ENCODE results near the gene PAOX. TPM values are rescaled to one million over a fixed set of nuclear protein-coding genes. Genes with fewer than 3 reads are reported as not detected.
A peak's percentile ranks its signal among the peaks of the same experiment; 100 is the strongest.

The PAOX gene
- total and polyA plus RNA-seq, 2 of the 4 experiments (the other 2 are of a cell fraction) = 3.8 to 4.5 TPM

GRCh38 chr10:133377818-133378250 is 1.2 kb upstream of the PAOX start:
- ATAC-seq (ENCODE audit: low read depth) (peak; percentile 0; the same call in 1 of the 2 replicates), DNase-seq (no peak)
- H2BK20ac ChIP-seq (ENCODE audit: low read depth, low read length) = no peak overlapping the region
- H3K79me1 ChIP-seq (ENCODE audit: low read depth in 1 of 2, low read length in 2 of 2) = peaks cover 0 to 10% of the 10 kb centered on the region in 2 experiments; a peak in 3 of 4 replicates
- ChIA-PET CTCF (interaction anchor here (0.7 to 0.8 kb wide), 2 partner anchors 15 to 48 kb away, joined by 3 to 4 read pairs; no protein-coding TSS in a partner anchor), POLR2A (ENCODE audit: unreplicated experiment) (no interaction called here)
- H3K9me3 ChIP-seq (ENCODE audit: control insufficient read depth, insufficient read depth, low read length) = no peaks in the 10 kb centered on the region
- no peak overlapping the region; the same call in none of the 2 replicates for H3K23ac ChIP-seq (ENCODE audit: low read depth, low read length)
- peaks cover 2% of the 10 kb centered on the region for H3K36me3 ChIP-seq (ENCODE audit: control insufficient read depth, insufficient read depth, low read length)
- BruUV-seq (replicated peaks) = no TSS peak
- H4K20me1 ChIP-seq (ENCODE audit: insufficient read depth, low read length) = no peaks in the 10 kb centered on the region
- dilution Hi-C loops (cut with HindIII; ENCODE audit: low sequenced_read_pairs, unreplicated experiment) = no loop called here
- peak overlapping the region; percentile 73 for H3K9ac ChIP-seq (ENCODE audit: low read depth, low read length)
- peak overlapping the region; percentile 5; the same call in 1 of the 2 replicates for H3K14ac ChIP-seq (replicated peaks; ENCODE audit: low read depth, low read length)
- peak overlapping the region; percentile 37; the same call in 1 of the 2 replicates for H4K91ac ChIP-seq (ENCODE audit: insufficient read depth, low read depth, low read length)
- H3K56ac ChIP-seq (ENCODE audit: extremely low read depth, insufficient read depth, low read length) = peak overlapping the region; percentile 35; the same call in 1 of the 2 replicates
- H3K4me1 ChIP-seq (ENCODE audit: control insufficient read depth, insufficient read depth, low read length) = peaks cover 5% of the 10 kb centered on the region
- H3K27ac ChIP-seq (ENCODE audit: insufficient read depth, low read length) = peak overlapping the region; percentile 33; the same call in 1 of the 2 replicates
- no peak overlapping the region for H2BK15ac ChIP-seq (ENCODE audit: low read depth, low read length)
- peaks cover 8% of the 10 kb centered on the region; the same call in 1 of the 2 replicates for H3K9me1 ChIP-seq (ENCODE audit: insufficient read depth, low read length)
- H4K8ac ChIP-seq (ENCODE audit: low read depth in 2 of 2, low read length in 2 of 2) = peak overlapping the region; percentile 60 to 66; a peak in 3 of 4 replicates
- peak overlapping the region; percentile 16 for H2AK5ac ChIP-seq (ENCODE audit: low read depth, low read length)
- H3K4me3 ChIP-seq (ENCODE audit: insufficient read depth, low read depth, low read length) = peak overlapping the region; percentile 72
- H2BK120ac ChIP-seq (ENCODE audit: low read depth, low read length) = no peak overlapping the region
- no peak overlapping the region for H3K18ac ChIP-seq (ENCODE audit: low read depth, low read length)
- in situ Hi-C loops (cut with MboI; ENCODE audit: low sequenced_read_pairs) = no loop called here
- 100% methylated on average over 1 of the region's 20 CpGs; no CpG with 5 or more reads in 1 of the 2 experiments for WGBS, 2 experiments (ENCODE audit: extremely low coverage in 2 of 2, insufficient read length in 1 of 2)
- peak overlapping the region; percentile 87 for H3K4me2 ChIP-seq (ENCODE audit: low read depth, low read length)
- no peak overlapping the region for H2BK5ac ChIP-seq (ENCODE audit: low read depth, low read length, poor library complexity, severe bottlenecking)
- peak overlapping the region; percentile 98 for H2AFZ ChIP-seq (replicated peaks; ENCODE audit: low read length, poor library complexity)
- peak overlapping the region; percentile 50 for H4K5ac ChIP-seq (ENCODE audit: low read depth, low read length)
- H2AK9ac ChIP-seq (replicated peaks; ENCODE audit: low read depth, low read length, poor library complexity) = peak overlapping the region; percentile 21
- no peaks in the 10 kb centered on the region for H3K27me3 ChIP-seq (ENCODE audit: control insufficient read depth, insufficient read depth, low read length)
- intact Hi-C loops (cut with micrococcal nuclease) = loop anchor here (10.0 kb wide), 1 partner anchor 53 kb away; no protein-coding TSS in a partner anchor
- H3K4ac ChIP-seq (ENCODE audit: low read depth, low read length) = peak overlapping the region; percentile 9
- TF ChIP-seq CHD1 (IDR thresholded peaks at IDR 0.05; ENCODE audit: low read depth, low read length) (no peak), MAZ (IDR thresholded peaks at IDR 0.05; ENCODE audit: borderline replicate concordance, low read depth, low read length) (no peak), POLR2A (IDR thresholded peaks at IDR 0.05; ENCODE audit: low read depth, low read length) (no peak), CEBPB (IDR thresholded peaks at IDR 0.05; ENCODE audit: low read depth, low read length) (no peak), BHLHE40 (IDR thresholded peaks at IDR 0.05; ENCODE audit: low read depth, low read length) (no peak), MAFK (IDR thresholded peaks at IDR 0.05; ENCODE audit: low read depth, low read length) (no peak), RAD21 (IDR thresholded peaks at IDR 0.05; ENCODE audit: low read length) (no peak), RFX5 (IDR thresholded peaks at IDR 0.05; ENCODE audit: low read depth, low read length) (no peak), CTCF (conservative IDR thresholded peaks at IDR 0.05; ENCODE audit: low read depth, low read length) (no peak), SMC3 (IDR thresholded peaks at IDR 0.05; ENCODE audit: low read depth, low read length) (no peak), FOS (IDR thresholded peaks at IDR 0.05; ENCODE audit: low read depth, low read length) (no peak), NFE2L2 (IDR thresholded peaks at IDR 0.05; ENCODE audit: low read depth, low read length) (no peak), MXI1 (IDR thresholded peaks at IDR 0.05; ENCODE audit: borderline replicate concordance, low read depth, low read length) (no peak), ELK1 (IDR thresholded peaks at IDR 0.05; ENCODE audit: borderline replicate concordance, low read depth, low read length) (no peak), USF2 (IDR thresholded peaks at IDR 0.05; ENCODE audit: low read depth, low read length) (no peak), RCOR1 (IDR thresholded peaks at IDR 0.05; ENCODE audit: insufficient replicate concordance, low read length) (no peak)
